Mucosa of descending colon (tissue), 3 donors: ENCODE results near the gene HSD11B2. TPM values are rescaled to one million over a fixed set of nuclear protein-coding genes. Genes with fewer than 3 reads are reported as not detected.
A peak's percentile ranks its signal among the peaks of the same experiment; 100 is the strongest.

ENCODE experiments used
- ATAC-seq: fragments of 200-7000 bp; cut with Tn5 transposase; one replicate; pipeline ENCODE4 v1.9.1; 2020; ENCODE audit warnings: mild to moderate bottlenecking, moderate library complexity
- DNase-seq, 3 donors: peaks; one replicate each; pipeline ENCODE4 v3.0.0-alpha.2; 2020
- H3K36me3 ChIP-seq: fragments of 200-600 bp; one replicate; pipeline ENCODE4 v1.8.0; 2021; ENCODE audit warnings: low read depth, mild to moderate bottlenecking
- H3K4me1 ChIP-seq: fragments of 200-600 bp; one replicate; pipeline ENCODE4 v1.8.0; 2021; ENCODE audit warnings: low read depth, mild to moderate bottlenecking
- H3K4me3 ChIP-seq: fragments of 200-600 bp; one replicate; pipeline ENCODE4 v1.8.0; 2021; ENCODE audit warnings: mild to moderate bottlenecking
- H3K9me3 ChIP-seq: fragments of 200-600 bp; one replicate; pipeline ENCODE4 v1.8.0; 2021; ENCODE audit warnings: mild to moderate bottlenecking
- intact Hi-C, 2 donors: fragments of 100-400 bp; cut with DNase I in 1 of 2; cut with micrococcal nuclease in 1 of 2; formaldehyde crosslinking; loops; one replicate each; pipeline versions ENCODE4 v1.11.0 to v1.11.1; 2022; cut with DNase I, micrococcal nuclease
- total RNA-seq, 3 donors: library from RNA; stranded (reverse); fragmentation: NEBNext Ultra II Directional in 2 of 3; extraction: Animal tissue kit (Norgen Biotek cat#: 25700) in 2 of 3; gene quantifications; one replicate each; pipeline versions ENCODE4 v1.2.1 to v1.2.4, GENCODE V29; 2021 to 2023
- TF ChIP-seq, protein P1 (sequence below): fragments of 200-600 bp; IDR thresholded peaks from one replicate; pipeline ENCODE4 v1.8.0; 2022; ENCODE audit warnings: antibody characterized with exemption, mild to moderate bottlenecking
- donor health status: DM: no; HTN: no; CAD: no; lungs with moderate emphysema.
- donor health status: DM: no; HTN: no; CAD: no.
- donor health status: DM: no; HTN: yes; CAD: no.

HSD11B2 gene
- total RNA-seq, 3 donors from 2014 or later, result 322 to 765 (median 646) TPM

DNA sequence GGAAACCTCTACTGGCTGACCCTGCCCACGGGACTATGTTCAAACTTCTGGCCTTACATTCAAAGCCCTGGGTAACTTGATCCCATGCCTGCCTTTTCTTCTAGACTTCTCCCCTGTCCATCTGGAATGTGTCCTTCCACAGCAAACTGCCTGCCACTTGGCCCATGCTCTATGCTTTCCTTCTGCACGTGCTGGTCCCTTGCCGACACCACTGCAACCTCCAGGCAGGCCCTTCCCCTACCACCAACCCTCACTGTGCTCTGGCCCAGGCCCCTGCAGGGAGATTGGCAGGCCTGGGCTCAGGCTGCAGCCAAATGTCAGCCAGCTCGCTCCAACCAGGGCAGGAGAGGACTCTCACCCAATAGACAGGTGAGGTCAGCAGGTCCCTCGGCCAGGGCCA is 11.0 kb downstream of the HSD11B2 start:
- Histone ChIP-seq H3K4me1 (peaks cover 63% of the 10 kb centered on the region), H3K4me3 (no peak overlapping the region), H3K36me3 (no peaks in the 10 kb centered on the region), H3K9me3 (no peaks in the 10 kb centered on the region)
- TF ChIP-seq, protein P1, sequence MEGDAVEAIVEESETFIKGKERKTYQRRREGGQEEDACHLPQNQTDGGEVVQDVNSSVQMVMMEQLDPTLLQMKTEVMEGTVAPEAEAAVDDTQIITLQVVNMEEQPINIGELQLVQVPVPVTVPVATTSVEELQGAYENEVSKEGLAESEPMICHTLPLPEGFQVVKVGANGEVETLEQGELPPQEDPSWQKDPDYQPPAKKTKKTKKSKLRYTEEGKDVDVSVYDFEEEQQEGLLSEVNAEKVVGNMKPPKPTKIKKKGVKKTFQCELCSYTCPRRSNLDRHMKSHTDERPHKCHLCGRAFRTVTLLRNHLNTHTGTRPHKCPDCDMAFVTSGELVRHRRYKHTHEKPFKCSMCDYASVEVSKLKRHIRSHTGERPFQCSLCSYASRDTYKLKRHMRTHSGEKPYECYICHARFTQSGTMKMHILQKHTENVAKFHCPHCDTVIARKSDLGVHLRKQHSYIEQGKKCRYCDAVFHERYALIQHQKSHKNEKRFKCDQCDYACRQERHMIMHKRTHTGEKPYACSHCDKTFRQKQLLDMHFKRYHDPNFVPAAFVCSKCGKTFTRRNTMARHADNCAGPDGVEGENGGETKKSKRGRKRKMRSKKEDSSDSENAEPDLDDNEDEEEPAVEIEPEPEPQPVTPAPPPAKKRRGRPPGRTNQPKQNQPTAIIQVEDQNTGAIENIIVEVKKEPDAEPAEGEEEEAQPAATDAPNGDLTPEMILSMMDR, result no peak
- DNase-seq (peak in 1 of 3 donors; percentile 52), ATAC-seq (no peak)
- intact Hi-C loops, result no loop called here

DNA sequence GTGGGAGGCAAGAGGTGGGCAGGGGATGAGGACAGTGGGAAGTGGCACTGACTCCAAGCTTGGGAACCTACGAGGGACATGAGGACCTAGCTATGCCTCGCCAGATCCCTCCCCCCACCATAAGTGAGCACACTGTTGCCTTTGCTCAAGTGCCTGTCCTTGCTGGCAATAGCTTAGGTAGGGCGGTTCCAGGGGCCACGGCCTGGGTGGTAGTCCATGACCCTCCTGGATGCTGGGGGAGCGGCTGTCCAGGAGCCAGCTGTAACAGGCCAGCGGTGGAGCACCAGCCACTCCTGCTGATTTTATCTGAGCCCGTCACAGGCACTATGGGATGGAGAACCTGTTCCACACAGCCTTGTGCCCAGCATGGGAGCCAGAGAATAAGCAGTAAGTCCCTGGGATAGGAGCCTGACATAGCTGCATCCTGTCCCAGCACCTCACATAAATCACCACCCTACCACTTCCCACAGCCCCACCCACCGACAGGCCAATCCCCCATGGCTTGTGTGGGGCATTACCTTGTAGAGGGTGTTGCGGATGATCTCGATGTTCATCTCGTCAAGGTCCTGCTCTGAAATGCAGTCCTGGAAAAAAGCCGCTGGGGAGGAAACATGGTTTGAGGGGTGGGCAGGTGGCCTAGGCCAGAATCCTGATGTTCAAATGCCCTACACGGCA is 11.8 kb downstream of the HSD11B2 start:
- Histone ChIP-seq H3K4me1 (peaks cover 71% of the 10 kb centered on the region), H3K9me3 (no peaks in the 10 kb centered on the region), H3K36me3 (no peaks in the 10 kb centered on the region), H3K4me3 (no peak overlapping the region)
- TF ChIP-seq, protein P1, result no peak
- intact Hi-C loops, result no loop called here
- ATAC-seq (no peak), DNase-seq (peak in 1 of 3 donors; percentile 40)

GRCh38 chr16:67443265-67443664 is 12.3 kb downstream of the HSD11B2 start:
- intact Hi-C loops, result no loop called here
- peak in 1 of 3 donors; percentile 37 for DNase-seq
- Histone ChIP-seq H3K36me3 (no peaks in the 10 kb centered on the region), H3K4me3 (no peak overlapping the region), H3K9me3 (no peaks in the 10 kb centered on the region), H3K4me1 (peaks cover 77% of the 10 kb centered on the region)
- TF ChIP-seq, protein P1, result no peak
- ATAC-seq, result no peak

DNA sequence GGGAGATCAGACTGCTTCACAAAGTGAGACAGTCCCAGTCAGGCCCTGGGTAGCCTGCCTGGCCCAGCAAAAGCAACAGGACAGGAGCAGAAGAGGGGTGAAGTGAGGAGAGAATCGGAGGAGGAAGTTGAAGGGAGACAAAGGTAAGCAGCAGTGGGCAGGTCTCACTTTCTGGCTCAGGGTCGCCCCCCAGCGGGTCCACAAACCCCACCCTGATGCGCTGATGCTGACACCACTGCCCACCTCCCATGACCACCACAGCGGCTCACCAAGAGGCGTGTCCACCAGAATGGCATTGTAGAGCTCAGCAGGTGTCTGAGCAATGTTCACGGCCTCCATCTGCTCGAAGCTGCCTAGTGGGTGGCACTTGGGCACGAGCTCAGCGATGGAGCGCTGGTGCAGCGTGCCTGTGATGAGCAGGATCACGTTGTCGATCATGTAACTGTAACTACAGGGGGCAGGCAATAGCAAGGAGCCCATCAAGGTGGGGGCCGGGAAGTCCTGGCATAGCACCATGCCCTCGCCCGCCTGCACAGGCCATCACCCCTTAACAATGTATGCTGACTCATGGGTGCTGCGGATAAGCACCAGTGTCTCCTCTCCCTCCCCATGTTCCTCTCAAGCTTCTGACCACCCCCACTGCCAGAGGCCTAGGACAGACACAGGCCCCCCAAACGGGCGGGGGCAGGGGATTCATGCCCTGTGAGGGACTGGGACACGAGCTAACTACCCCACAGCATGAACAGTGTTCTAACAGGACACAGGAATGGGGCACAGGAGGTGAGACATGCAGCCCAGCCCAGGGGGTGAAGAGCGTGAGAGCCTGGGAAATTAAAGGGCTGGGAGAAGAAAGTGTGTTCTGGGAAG is 13.6 kb downstream of the HSD11B2 start:
- H3K4me3 ChIP-seq, result no peak overlapping the region
- TF ChIP-seq, protein P1, result no peak
- H3K36me3 ChIP-seq, result no peaks in the 10 kb centered on the region
- no peak for ATAC-seq
- peak in 1 of 3 donors; percentile 12 for DNase-seq
- H3K9me3 ChIP-seq, result no peaks in the 10 kb centered on the region
- H3K4me1 ChIP-seq, result peaks cover 88% of the 10 kb centered on the region
- intact Hi-C loops, result no loop called here

- TF ChIP-seq, protein P1, result no peak
- Histone ChIP-seq H3K4me1 (peaks cover 90% of the 10 kb centered on the region), H3K9me3 (no peaks in the 10 kb centered on the region), H3K36me3 (no peaks in the 10 kb centered on the region), H3K4me3 (no peak overlapping the region)
- ATAC-seq (no peak), DNase-seq (no peak)
- intact Hi-C loops, result no loop called here
These were observed 14.2 kb downstream of the HSD11B2 start for GRCh38 chr16:67445126-67445426.
